ENCODE results near the gene OSBPL7. TPM values are rescaled to one million over a fixed set of nuclear protein-coding genes. Genes with fewer than 3 reads are reported as not detected.

The OSBPL7 gene
- total RNA-seq, 1 donor from 2014 or later: 5.1 TPM

GRCh38 chr17:47839071-47839470 is 17.5 kb upstream of the OSBPL7 start:
- Mint-ChIP-seq H3K9me3 (no peaks in the 10 kb centered on the region), H3K27ac (no peak overlapping the region), H3K27me3 (ENCODE audit: insufficient read depth, low read depth) (peaks cover 11% of the 10 kb centered on the region), H3K4me1 (peaks cover 28% of the 10 kb centered on the region), H3K36me3 (peaks cover 4% of the 10 kb centered on the region), H3K4me3 (peak overlapping the region; percentile 35)
- no peaks in the 10 kb centered on the region for H3K36me3 ChIP-seq
- H2AFZ ChIP-seq (replicated peaks): no peak overlapping the region
- peaks cover 7% of the 10 kb centered on the region for H3K79me2 ChIP-seq (ENCODE audit: low read depth)
- H3K27me3 ChIP-seq: peaks cover 1% of the 10 kb centered on the region
- H3F3A ChIP-seq (ENCODE audit: low read depth): no peaks in the 10 kb centered on the region
- H3K4me1 ChIP-seq: peaks cover 10% of the 10 kb centered on the region
- H3K9me3 ChIP-seq (ENCODE audit: low read depth): no peaks in the 10 kb centered on the region
- DNase-seq (ENCODE audit: low spot score): no peak
- no peaks in the 10 kb centered on the region for H4K20me1 ChIP-seq (ENCODE audit: low read depth)
- H3K27ac ChIP-seq: no peak overlapping the region
- no peak overlapping the region for H3K9ac ChIP-seq
- H3K4me3 ChIP-seq: no peak overlapping the region
- no peak for TF ChIP-seq EZH2 (IDR thresholded peaks at IDR 0.05)
- no peak for TF ChIP-seq EZH2phosphoT487 (IDR thresholded peaks at IDR 0.05)
- TF ChIP-seq, protein P1, sequence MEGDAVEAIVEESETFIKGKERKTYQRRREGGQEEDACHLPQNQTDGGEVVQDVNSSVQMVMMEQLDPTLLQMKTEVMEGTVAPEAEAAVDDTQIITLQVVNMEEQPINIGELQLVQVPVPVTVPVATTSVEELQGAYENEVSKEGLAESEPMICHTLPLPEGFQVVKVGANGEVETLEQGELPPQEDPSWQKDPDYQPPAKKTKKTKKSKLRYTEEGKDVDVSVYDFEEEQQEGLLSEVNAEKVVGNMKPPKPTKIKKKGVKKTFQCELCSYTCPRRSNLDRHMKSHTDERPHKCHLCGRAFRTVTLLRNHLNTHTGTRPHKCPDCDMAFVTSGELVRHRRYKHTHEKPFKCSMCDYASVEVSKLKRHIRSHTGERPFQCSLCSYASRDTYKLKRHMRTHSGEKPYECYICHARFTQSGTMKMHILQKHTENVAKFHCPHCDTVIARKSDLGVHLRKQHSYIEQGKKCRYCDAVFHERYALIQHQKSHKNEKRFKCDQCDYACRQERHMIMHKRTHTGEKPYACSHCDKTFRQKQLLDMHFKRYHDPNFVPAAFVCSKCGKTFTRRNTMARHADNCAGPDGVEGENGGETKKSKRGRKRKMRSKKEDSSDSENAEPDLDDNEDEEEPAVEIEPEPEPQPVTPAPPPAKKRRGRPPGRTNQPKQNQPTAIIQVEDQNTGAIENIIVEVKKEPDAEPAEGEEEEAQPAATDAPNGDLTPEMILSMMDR (IDR thresholded peaks at IDR 0.05): no peak
- no peak overlapping the region for H3K4me2 ChIP-seq

DNA sequence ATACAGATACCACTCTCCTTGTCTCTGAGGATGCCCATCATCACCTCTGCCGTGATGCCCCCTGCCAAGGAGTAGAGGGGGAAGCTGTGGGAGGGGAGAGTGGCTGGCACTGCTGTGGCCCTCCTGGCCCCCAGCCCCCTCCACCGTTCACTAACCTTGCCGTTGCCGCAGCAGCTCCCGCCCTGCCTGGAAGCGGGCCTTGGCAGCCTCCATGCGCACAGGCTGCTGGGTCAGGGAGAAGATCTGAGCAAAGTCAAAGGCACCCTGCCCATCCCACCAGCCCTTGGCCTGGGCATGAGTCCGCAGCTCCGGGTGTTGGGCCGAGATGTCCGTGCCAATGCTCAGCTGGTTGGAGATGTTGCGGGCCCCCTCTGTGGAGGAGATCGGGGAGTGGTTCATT is 17.0 kb upstream of the OSBPL7 start:
- Mint-ChIP-seq H3K27ac (no peak overlapping the region), H3K36me3 (peaks cover 4% of the 10 kb centered on the region), H3K9me3 (no peaks in the 10 kb centered on the region), H3K27me3 (ENCODE audit: insufficient read depth, low read depth) (peaks cover 9% of the 10 kb centered on the region), H3K4me3 (no peak overlapping the region), H3K4me1 (peaks cover 28% of the 10 kb centered on the region)
- no peak overlapping the region for H2AFZ ChIP-seq (replicated peaks)
- H3K9ac ChIP-seq: no peak overlapping the region
- H3K79me2 ChIP-seq (ENCODE audit: low read depth): peaks cover 7% of the 10 kb centered on the region
- H3K4me1 ChIP-seq: peaks cover 10% of the 10 kb centered on the region
- TF ChIP-seq EZH2phosphoT487 (IDR thresholded peaks at IDR 0.05): no peak
- TF ChIP-seq, protein P1 (IDR thresholded peaks at IDR 0.05): no peak
- no peak for TF ChIP-seq EZH2 (IDR thresholded peaks at IDR 0.05)
- H3K4me2 ChIP-seq: no peak overlapping the region
- no peak overlapping the region for H3K4me3 ChIP-seq
- no peaks in the 10 kb centered on the region for H3F3A ChIP-seq (ENCODE audit: low read depth)
- no peaks in the 10 kb centered on the region for H4K20me1 ChIP-seq (ENCODE audit: low read depth)
- H3K36me3 ChIP-seq: no peaks in the 10 kb centered on the region
- no peaks in the 10 kb centered on the region for H3K27me3 ChIP-seq
- no peak overlapping the region for H3K27ac ChIP-seq
- DNase-seq (ENCODE audit: low spot score): no peak
- no peaks in the 10 kb centered on the region for H3K9me3 ChIP-seq (ENCODE audit: low read depth)

- no peaks in the 10 kb centered on the region for H3K9me3 ChIP-seq (ENCODE audit: low read depth)
- TF ChIP-seq EZH2phosphoT487 (IDR thresholded peaks at IDR 0.05) (no peak), EZH2 (IDR thresholded peaks at IDR 0.05) (no peak)
- TF ChIP-seq, protein P1 (IDR thresholded peaks at IDR 0.05): no peak
- H3K4me1 ChIP-seq: peaks cover 5% of the 10 kb centered on the region
- H3K9me3 Mint-ChIP-seq: no peaks in the 10 kb centered on the region
- no peak overlapping the region for H3K27ac ChIP-seq
- no peaks in the 10 kb centered on the region for H4K20me1 ChIP-seq (ENCODE audit: low read depth)
- peaks cover 7% of the 10 kb centered on the region for H3K79me2 ChIP-seq (ENCODE audit: low read depth)
- H3K4me3 Mint-ChIP-seq: peak overlapping the region; percentile 41
- no peak overlapping the region for H3K4me3 ChIP-seq
- H3K36me3 ChIP-seq: no peaks in the 10 kb centered on the region
- peaks cover 8% of the 10 kb centered on the region for H3K27me3 Mint-ChIP-seq (ENCODE audit: insufficient read depth, low read depth)
- DNase-seq (ENCODE audit: low spot score): no peak
- H2AFZ ChIP-seq (replicated peaks): no peak overlapping the region
- H3K27me3 ChIP-seq: no peaks in the 10 kb centered on the region
- H3K36me3 Mint-ChIP-seq: peaks cover 4% of the 10 kb centered on the region
- peaks cover 21% of the 10 kb centered on the region for H3K4me1 Mint-ChIP-seq
- no peak overlapping the region for H3K9ac ChIP-seq
- no peaks in the 10 kb centered on the region for H3F3A ChIP-seq (ENCODE audit: low read depth)
- no peak overlapping the region for H3K27ac Mint-ChIP-seq
- no peak overlapping the region for H3K4me2 ChIP-seq
Observed at GRCh38 chr17:47837401-47838039, 15.9 kb upstream of the OSBPL7 start.

Data from neural progenitor cell (in vitro differentiated cells).